Measurements from ENCODE around the gene ANTXR2. TPM values are rescaled to one million over a fixed set of nuclear protein-coding genes. Genes with fewer than 3 reads are reported as not detected.

ANTXR2 gene
- total RNA-seq, 2 donors from 2014 or later = 86.1 to 133 TPM

GRCh38 chr4:79865201-79865597 is 207.8 kb downstream of the ANTXR2 start:
- Histone ChIP-seq H3K4me3 (no peak overlapping the region), H3K36me3 (no peaks in the 10 kb centered on the region), H3K27me3 (replicated peaks; ENCODE audit: insufficient read depth) (no peaks in the 10 kb centered on the region), H3K27ac (no peak overlapping the region), H3K9me3 (no peaks in the 10 kb centered on the region), H3K4me1 (replicated peaks) (no peaks in the 10 kb centered on the region)
- no peak for TF ChIP-seq POLR2AphosphoS5 (IDR thresholded peaks at IDR 0.05)
- no peak for TF ChIP-seq CTCF (IDR thresholded peaks at IDR 0.05)
- TF ChIP-seq POLR2A (IDR thresholded peaks at IDR 0.05) = no peak
- intact Hi-C loops (cut with DNase I) = no loop called here
- 27% methylated on average over 2 of the region's 2 CpGs for WGBS
- no peak for DNase-seq (ENCODE audit: low spot score)

- Histone ChIP-seq H3K27me3 (replicated peaks; ENCODE audit: insufficient read depth) (no peaks in the 10 kb centered on the region), H3K4me1 (replicated peaks) (no peaks in the 10 kb centered on the region), H3K36me3 (no peaks in the 10 kb centered on the region), H3K4me3 (no peak overlapping the region), H3K9me3 (no peaks in the 10 kb centered on the region), H3K27ac (no peak overlapping the region)
- WGBS = 66% methylated on average over 3 of the region's 3 CpGs
- no peak for DNase-seq (ENCODE audit: low spot score)
- intact Hi-C loops (cut with DNase I) = no loop called here
- TF ChIP-seq CTCF (IDR thresholded peaks at IDR 0.05) (no peak), POLR2A (IDR thresholded peaks at IDR 0.05) (no peak), POLR2AphosphoS5 (IDR thresholded peaks at IDR 0.05) (no peak)
Measured at GRCh38 chr4:79864500-79865200, 208.4 kb downstream of the ANTXR2 start.

- Histone ChIP-seq H3K27ac (no peak overlapping the region), H3K4me1 (replicated peaks) (no peaks in the 10 kb centered on the region), H3K27me3 (replicated peaks; ENCODE audit: insufficient read depth) (no peaks in the 10 kb centered on the region), H3K9me3 (no peaks in the 10 kb centered on the region), H3K36me3 (no peaks in the 10 kb centered on the region), H3K4me3 (no peak overlapping the region)
- TF ChIP-seq CTCF (IDR thresholded peaks at IDR 0.05) (no peak), POLR2A (IDR thresholded peaks at IDR 0.05) (no peak), POLR2AphosphoS5 (IDR thresholded peaks at IDR 0.05) (no peak)
- intact Hi-C loops (cut with DNase I) = no loop called here
- WGBS = 82% methylated on average over 3 of the region's 3 CpGs
- DNase-seq (ENCODE audit: low spot score) = no peak
Measured at GRCh38 chr4:79863333-79863732, 209.7 kb downstream of the ANTXR2 start.

- no peak overlapping the region for H3K4me3 ChIP-seq
- intact Hi-C loops (cut with DNase I) = no loop called here
- H3K36me3 ChIP-seq = no peaks in the 10 kb centered on the region
- no peak overlapping the region for H3K27ac ChIP-seq
- 80% methylated on average over 3 of the region's 3 CpGs for WGBS
- TF ChIP-seq POLR2AphosphoS5 (IDR thresholded peaks at IDR 0.05) (no peak), POLR2A (IDR thresholded peaks at IDR 0.05) (no peak), CTCF (IDR thresholded peaks at IDR 0.05) (no peak)
- no peak for DNase-seq (ENCODE audit: low spot score)
- H3K4me1 ChIP-seq (replicated peaks) = no peaks in the 10 kb centered on the region
- H3K9me3 ChIP-seq = no peaks in the 10 kb centered on the region
- no peaks in the 10 kb centered on the region for H3K27me3 ChIP-seq (replicated peaks; ENCODE audit: insufficient read depth)
Measured at GRCh38 chr4:79862821-79863220, 210.2 kb downstream of the ANTXR2 start.

- H3K36me3 ChIP-seq = no peaks in the 10 kb centered on the region
- H3K9me3 ChIP-seq = no peaks in the 10 kb centered on the region
- H3K4me3 ChIP-seq = no peak overlapping the region
- no peak overlapping the region for H3K27ac ChIP-seq
- WGBS = 92% methylated on average over 1 of the region's 1 CpG
- TF ChIP-seq POLR2A (IDR thresholded peaks at IDR 0.05) = no peak
- no peak for TF ChIP-seq POLR2AphosphoS5 (IDR thresholded peaks at IDR 0.05)
- TF ChIP-seq CTCF (IDR thresholded peaks at IDR 0.05) = no peak
- intact Hi-C loops (cut with DNase I) = no loop called here
- no peaks in the 10 kb centered on the region for H3K27me3 ChIP-seq (replicated peaks; ENCODE audit: insufficient read depth)
- H3K4me1 ChIP-seq (replicated peaks) = peaks cover 4% of the 10 kb centered on the region
- no peak for DNase-seq (ENCODE audit: low spot score)
Measured at GRCh38 chr4:79857811-79858210, 215.2 kb downstream of the ANTXR2 start.

All from prostate gland (tissue), 2 donors.